Measurements from ENCODE around the gene ACTL6A. TPM values are rescaled to one million over a fixed set of nuclear protein-coding genes. Genes with fewer than 3 reads are reported as not detected.
"Not testable (repeated sequence)": the region's sequence is repeated elsewhere in the genome, so short reads cannot be mapped to it uniquely, and the experiment has no call there.

ACTL6A gene
- total RNA-seq (10 to 100 TPM; 68.4 to 84.4 TPM), polyA plus RNA-seq (ENCODE audit: insufficient read depth, low read depth, low replicate concordance) (143 TPM)
- long read RNA-seq, donor 1, transcript ACTL6A-202 (14 exons, 1,901 nt), result major isoform, 21 of 172 reads
- long read RNA-seq, donor 1, transcript ACTL6A-203 (14 exons, 1,750 nt), result minor isoform, 9 of 172 reads
- long read RNA-seq, donor 1, partial matches to known transcripts, result 43 of 172 reads
- long read RNA-seq, donor 1, other reads (novel, unspliced or antisense), result 97 of 172 reads
- long read RNA-seq, donor 2, transcript ACTL6A-203 (14 exons, 1,750 nt), result minor isoform, 6 of 138 reads
- long read RNA-seq, donor 2, transcript ACTL6A-202 (14 exons, 1,901 nt), result major isoform, 18 of 138 reads
- long read RNA-seq, donor 2, partial matches to known transcripts, result 110 of 138 reads
- long read RNA-seq, donor 2, other reads (novel, unspliced or antisense), result 0 of 138 reads

- intact Hi-C loops (cut with DNase I; ENCODE audit: low total_unique reads), result no loop called here
- peak within 1 kb of the TSS; percentile 91 to 93 for H3K27ac ChIP-seq
- H3K27me3 ChIP-seq, result no peaks in the 10 kb centered on the region
- no peaks in the 10 kb centered on the region for H3K9me3 ChIP-seq
- no peak for TF ChIP-seq CTCF (IDR thresholded peaks at IDR 0.05)
- TF ChIP-seq POLR2A (IDR thresholded peaks at IDR 0.05), result no peak
- peaks cover 4% of the 10 kb centered on the region for H3K4me1 ChIP-seq
- peak within 1 kb of the TSS; percentile 85 to 93 for H3K4me3 ChIP-seq
- WGBS, 2 donors, result 0 to 2% methylated on average over 33 to 50 of the region's 55 CpGs
- H3K36me3 ChIP-seq (ENCODE audit: low read depth, missing control alignments), result no peaks in the 10 kb centered on the region
- peak; percentile 100 for DNase-seq
Observed at GRCh38 chr3:179562591-179563270, at the start of gene ACTL6A. Gene ACTL6A, plus strand, starts transcription at chr3:179562926. Its CDS starts 167 bp downstream, at chr3:179563093.

- intact Hi-C loops (cut with DNase I; ENCODE audit: low total_unique reads), result no loop called here
- no peak for DNase-seq
- H3K27ac ChIP-seq, result no peak overlapping the region
- no peaks in the 10 kb centered on the region for H3K9me3 ChIP-seq
- 93 to 96% methylated on average over 2 of the region's 2 CpGs for WGBS, 2 donors
- H3K4me3 ChIP-seq, result no peak overlapping the region
- H3K27me3 ChIP-seq, result no peaks in the 10 kb centered on the region
- no peaks in the 10 kb centered on the region for H3K4me1 ChIP-seq
- TF ChIP-seq POLR2A (IDR thresholded peaks at IDR 0.05) (no peak), CTCF (IDR thresholded peaks at IDR 0.05) (no peak)
- H3K36me3 ChIP-seq (ENCODE audit: low read depth, missing control alignments), result no peaks in the 10 kb centered on the region
Observed at GRCh38 chr3:179513862-179514261, 48.9 kb upstream of the ACTL6A start.

- H3K9me3 ChIP-seq; DNase-seq; H3K27me3 ChIP-seq; H3K4me3 ChIP-seq; intact Hi-C loops (cut with DNase I; ENCODE audit: low total_unique reads); H3K27ac ChIP-seq; H3K36me3 ChIP-seq (ENCODE audit: low read depth, missing control alignments); H3K4me1 ChIP-seq: not testable (repeated sequence)
- 87 to 91% methylated on average over 9 of the region's 9 CpGs for WGBS, 2 donors
Observed at GRCh38 chr3:179516461-179517251, 46.1 kb upstream of the ACTL6A start.

GRCh38 chr3:179526482-179526881, 36.2 kb upstream of the ACTL6A start:
- H3K36me3 ChIP-seq (ENCODE audit: low read depth, missing control alignments), result no peaks in the 10 kb centered on the region
- no peaks in the 10 kb centered on the region for H3K9me3 ChIP-seq
- H3K27ac ChIP-seq, result no peak overlapping the region
- WGBS, 2 donors, result 23 to 24% methylated on average over 1 of the region's 1 CpG
- TF ChIP-seq CTCF (IDR thresholded peaks at IDR 0.05) (no peak), POLR2A (IDR thresholded peaks at IDR 0.05) (no peak)
- H3K27me3 ChIP-seq, result no peaks in the 10 kb centered on the region
- intact Hi-C loops (cut with DNase I; ENCODE audit: low total_unique reads), result no loop called here
- no peak overlapping the region for H3K4me3 ChIP-seq
- peaks cover 8% of the 10 kb centered on the region for H3K4me1 ChIP-seq
- no peak for DNase-seq

- H3K27me3 ChIP-seq, result no peaks in the 10 kb centered on the region
- WGBS, 2 donors, result 21 to 25% methylated on average over 3 of the region's 3 CpGs
- peak; percentile 17 for DNase-seq
- intact Hi-C loops (cut with DNase I; ENCODE audit: low total_unique reads), result no loop called here
- H3K4me1 ChIP-seq, result peaks cover 8% of the 10 kb centered on the region
- TF ChIP-seq POLR2A (IDR thresholded peaks at IDR 0.05), result no peak
- TF ChIP-seq CTCF (IDR thresholded peaks at IDR 0.05), result no peak
- H3K27ac ChIP-seq, result peak overlapping the region in 1 of 2 donors; percentile 13
- H3K4me3 ChIP-seq, result no peak overlapping the region
- H3K36me3 ChIP-seq (ENCODE audit: low read depth, missing control alignments), result no peaks in the 10 kb centered on the region
- no peaks in the 10 kb centered on the region for H3K9me3 ChIP-seq
Observed at GRCh38 chr3:179526989-179527391, 35.7 kb upstream of the ACTL6A start.

All from testis (tissue), 5 donors.